Adrenal gland (tissue), 12 donors: ENCODE measurements around the gene KLHL34. TPM values are rescaled to one million over a fixed set of nuclear protein-coding genes. Genes with fewer than 3 reads are reported as not detected.

Source experiments
- DNase-seq, 7 donors: peaks; one replicate each; pipeline ENCODE4 v3.0.0-alpha.2; 2019 to 2020
- H3K27ac ChIP-seq, 5 donors: fragments of 200-600 bp; sonication (generic) in 4 of 5; 1 replicate in 3 of 5; 2 replicates in 2 of 5; pipeline versions ENCODE4 v1.5.1 to v1.8.0; 2016 to 2020; ENCODE audit warnings: mild to moderate bottlenecking in 1 of 5
- H3K27me3 ChIP-seq: fragments of 200-600 bp; 2 replicates; pipeline ENCODE4 v1.8.0; 2021
- H3K36me3 ChIP-seq, 2 donors: fragments of 200-600 bp; replicated peaks in 1 of 2; 1 replicate in 1 of 2; 2 replicates in 1 of 2; pipeline versions ENCODE4 v1.5.1 to v1.8.0; 2018 to 2022
- H3K4me1 ChIP-seq, 2 donors: fragments of 200-600 bp; replicated peaks in 1 of 2; 1 replicate in 1 of 2; 2 replicates in 1 of 2; pipeline versions ENCODE4 v1.5.1 to v1.8.0; 2018 to 2021
- H3K4me3 ChIP-seq, 4 donors: fragments of 200-600 bp; sonication (generic) in 3 of 4; one replicate each; pipeline ENCODE4 v1.5.1; 2016 to 2018
- H3K9me3 ChIP-seq, 3 donors: fragments of 200-600 bp; sonication (generic) in 1 of 3; replicated peaks in 1 of 3; 1 replicate in 2 of 3; 2 replicates in 1 of 3; pipeline versions ENCODE4 v1.5.1 to v1.8.0; 2016 to 2021
- POLR2A ChIP-seq, 2 donors: fragments of 450-650 bp; IDR thresholded peaks; one replicate each; pipeline ENCODE4 v1.6.1; 2017; ENCODE audit warnings: antibody characterized with exemption in 2 of 2, mild to moderate bottlenecking in 2 of 2, moderate library complexity in 1 of 2
- WGBS, 4 donors: extraction: QIAGEN DNeasy Blood & Tissue Kit in 2 of 4; methylation state at CpG; one replicate each; pipeline versions ENCODE4 v1.1.5 to v1.1.7; 2013 to 2017; 5-methylcytosine and 5-hydroxymethylcytosine counted together
- intact Hi-C, 2 donors: fragments of 100-400 bp; cut with DNase I; formaldehyde crosslinking; loops; one replicate each; pipeline versions ENCODE4 v1.14.1 to v1.15.0; 2022 to 2023
- polyA plus RNA-seq, 3 donors: library from polyadenylated mRNA; stranded (reverse); fragments of 200-250 nt in 2 of 3; fragments of 350-450 nt in 1 of 3; fragmentation: Illumina TruSeq in 1 of 3; extraction: RNeasy Lipid Tissue Mini Kit (QIAGEN cat#74804) in 1 of 3; gene quantifications; one replicate each; pipeline ENCODE4 v1.2.3, GENCODE V29; 2013 to 2014
- total RNA-seq, 9 donors: library from RNA; depleted of rRNA in 4 of 9; stranded (reverse); fragments of >200 nt in 4 of 9; fragments of 120-200 nt in 1 of 9; fragmentation: NEBNext Ultra II Directional in 1 of 9; extraction: Animal tissue kit (Norgen Biotek cat#: 25700) in 1 of 9; gene quantifications; one replicate each; pipeline versions ENCODE4 v1.1.0 to v1.2.4, GENCODE V29; 2013 to 2023
- TF ChIP-seq, protein P1 (sequence below), 6 experiments: fragments of 450-650 bp in 4 of 6; fragments of 200-600 bp in 2 of 6; sonication (generic) in 1 of 6; IDR thresholded peaks; 1 replicate in 5 of 6; 2 replicates in 1 of 6; pipeline versions ENCODE4 v1.5.1 to v1.8.0; 2016 to 2021; ENCODE audit warnings: antibody characterized with exemption in 6 of 6, mild to moderate bottlenecking in 2 of 6, moderate library complexity in 1 of 6
- donor health status: healthy with polysubstance abuse.
- donor health status: Bipolar disorder and iron deficiency.
- donor health status: DM: yes; HTN: yes; CAD: no.
- donor health status: DM: no; HTN: no; CAD: no.
- donor health status: DM: no; HTN: no; CAD: no.
- donor health status: DM: yes; HTN: yes; CAD: no.

KLHL34 gene
- total and polyA plus RNA-seq, 12 donors = under 0.01 to 0.47 (median 0.04) TPM; not detected in 6

DNA sequence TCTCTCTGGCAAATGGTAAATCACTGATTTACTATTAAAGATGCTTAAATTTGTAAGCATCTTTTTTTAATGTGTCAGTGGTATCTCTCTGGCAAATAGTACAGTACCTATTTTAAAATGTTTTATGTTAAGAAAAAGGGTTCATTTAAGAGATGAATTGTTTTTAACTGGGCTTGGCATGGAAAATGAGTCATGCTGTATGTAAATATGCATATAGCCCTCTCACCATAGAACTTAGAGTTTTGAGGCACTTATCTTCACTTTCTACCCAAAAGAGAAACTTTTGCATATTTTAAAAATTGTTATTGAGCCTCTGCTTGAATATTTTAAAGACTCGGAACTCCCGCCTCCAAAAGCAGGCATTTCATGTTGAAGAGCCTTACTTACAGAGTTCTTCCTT lies 37.9 kb downstream of the KLHL34 start:
- intact Hi-C loops = no loop called here
- Histone ChIP-seq H3K9me3 (no peaks in the 10 kb centered on the region), H3K27me3 (peaks cover 1% of the 10 kb centered on the region), H3K4me1 (no peaks in the 10 kb centered on the region), H3K36me3 (no peaks in the 10 kb centered on the region), H3K27ac (no peak overlapping the region), H3K4me3 (no peak overlapping the region)
- TF ChIP-seq, protein P1, sequence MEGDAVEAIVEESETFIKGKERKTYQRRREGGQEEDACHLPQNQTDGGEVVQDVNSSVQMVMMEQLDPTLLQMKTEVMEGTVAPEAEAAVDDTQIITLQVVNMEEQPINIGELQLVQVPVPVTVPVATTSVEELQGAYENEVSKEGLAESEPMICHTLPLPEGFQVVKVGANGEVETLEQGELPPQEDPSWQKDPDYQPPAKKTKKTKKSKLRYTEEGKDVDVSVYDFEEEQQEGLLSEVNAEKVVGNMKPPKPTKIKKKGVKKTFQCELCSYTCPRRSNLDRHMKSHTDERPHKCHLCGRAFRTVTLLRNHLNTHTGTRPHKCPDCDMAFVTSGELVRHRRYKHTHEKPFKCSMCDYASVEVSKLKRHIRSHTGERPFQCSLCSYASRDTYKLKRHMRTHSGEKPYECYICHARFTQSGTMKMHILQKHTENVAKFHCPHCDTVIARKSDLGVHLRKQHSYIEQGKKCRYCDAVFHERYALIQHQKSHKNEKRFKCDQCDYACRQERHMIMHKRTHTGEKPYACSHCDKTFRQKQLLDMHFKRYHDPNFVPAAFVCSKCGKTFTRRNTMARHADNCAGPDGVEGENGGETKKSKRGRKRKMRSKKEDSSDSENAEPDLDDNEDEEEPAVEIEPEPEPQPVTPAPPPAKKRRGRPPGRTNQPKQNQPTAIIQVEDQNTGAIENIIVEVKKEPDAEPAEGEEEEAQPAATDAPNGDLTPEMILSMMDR (IDR thresholded peaks at IDR 0.05) = no peak
- TF ChIP-seq POLR2A (IDR thresholded peaks at IDR 0.05) = no peak
- no peak for DNase-seq
- 72 to 94% (median 79%) methylated on average over 2 of the region's 2 CpGs for WGBS, 4 donors

DNA sequence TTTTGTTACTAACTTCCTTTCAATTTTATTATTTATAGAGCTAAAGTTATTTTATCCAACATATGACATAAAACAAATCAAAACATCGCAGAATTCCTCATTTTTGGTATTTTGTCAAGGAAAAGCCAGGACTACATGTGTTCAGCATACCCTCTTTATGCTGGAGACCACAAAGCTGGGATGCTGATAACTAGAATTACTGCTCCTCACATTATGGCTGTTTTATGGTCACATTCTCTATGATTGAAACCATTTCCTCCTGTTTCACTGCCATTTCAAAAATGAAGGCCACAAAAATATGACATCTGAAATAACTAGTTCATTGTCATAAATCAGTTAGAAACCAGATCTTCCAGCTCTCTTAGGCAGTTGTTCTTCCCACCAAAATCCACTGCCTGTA lies 41.7 kb downstream of the KLHL34 start:
- Histone ChIP-seq H3K36me3 (no peaks in the 10 kb centered on the region), H3K4me3 (no peak overlapping the region), H3K27ac (no peak overlapping the region), H3K4me1 (no peaks in the 10 kb centered on the region), H3K9me3 (no peaks in the 10 kb centered on the region), H3K27me3 (no peaks in the 10 kb centered on the region)
- TF ChIP-seq, protein P1 (IDR thresholded peaks at IDR 0.05) = no peak
- TF ChIP-seq POLR2A (IDR thresholded peaks at IDR 0.05) = no peak
- no peak for DNase-seq
- 41 to 83% (median 68%) methylated on average over 1 of the region's 1 CpG for WGBS, 4 donors
- intact Hi-C loops = no loop called here

DNA sequence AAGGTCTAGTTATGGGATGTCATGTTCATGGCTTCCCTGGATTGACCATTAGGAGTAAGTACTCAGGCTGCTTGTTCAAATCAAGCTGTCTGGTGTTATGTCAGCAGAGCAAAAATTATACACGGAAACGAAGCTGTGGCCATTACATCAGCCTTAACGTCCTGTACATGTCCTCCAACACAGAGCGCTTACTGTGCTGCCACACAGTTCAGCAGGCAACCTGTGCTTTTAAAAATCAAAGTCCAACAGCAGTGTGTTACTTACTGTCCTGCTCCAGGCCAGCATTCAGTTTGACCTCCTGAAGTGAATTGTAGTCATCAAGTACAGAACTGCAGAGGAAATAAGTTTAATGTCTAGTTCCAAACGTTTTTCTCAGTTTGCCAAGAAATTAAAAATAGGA lies 46.0 kb downstream of the KLHL34 start:
- no peaks in the 10 kb centered on the region for H3K4me1 ChIP-seq
- no peaks in the 10 kb centered on the region for H3K36me3 ChIP-seq
- TF ChIP-seq POLR2A (IDR thresholded peaks at IDR 0.05) = no peak
- H3K27me3 ChIP-seq = peaks cover 3% of the 10 kb centered on the region
- DNase-seq = no peak
- no peaks in the 10 kb centered on the region for H3K9me3 ChIP-seq
- 54 to 65% (median 60%) methylated on average over 3 to 5 of the region's 5 CpGs for WGBS, 4 donors
- no peak overlapping the region for H3K27ac ChIP-seq
- intact Hi-C loops = no loop called here
- no peak overlapping the region for H3K4me3 ChIP-seq

DNA sequence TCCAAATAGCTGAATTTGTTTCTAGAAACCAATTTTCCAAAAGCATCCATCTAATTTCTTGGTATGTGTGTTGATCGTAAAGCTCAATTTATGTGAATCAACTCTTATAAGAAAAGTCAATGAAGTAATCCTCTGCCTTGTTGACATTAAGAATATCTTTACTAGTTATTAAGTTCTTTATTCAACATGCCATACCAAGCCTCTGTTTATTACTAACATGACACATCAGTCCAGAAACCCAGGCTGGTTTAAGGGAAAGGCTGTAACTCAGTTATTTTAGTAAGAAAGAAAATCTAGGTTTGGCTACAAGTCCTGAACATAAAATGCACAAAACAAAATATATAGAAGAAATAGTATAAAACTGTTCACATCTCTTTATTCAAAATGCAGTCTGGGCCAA lies 48.0 kb downstream of the KLHL34 start:
- no peaks in the 10 kb centered on the region for H3K36me3 ChIP-seq
- 87 to 93% (median 91%) methylated on average over 1 of the region's 1 CpG for whole genome bisulfite sequencing, 4 donors
- no peak overlapping the region for H3K4me3 ChIP-seq
- no peak for DNase-seq
- intact Hi-C loops = no loop called here
- no peaks in the 10 kb centered on the region for H3K9me3 ChIP-seq
- H3K4me1 ChIP-seq = no peaks in the 10 kb centered on the region
- H3K27me3 ChIP-seq = peaks cover 3% of the 10 kb centered on the region
- no peak overlapping the region for H3K27ac ChIP-seq
- TF ChIP-seq, protein P1 (IDR thresholded peaks at IDR 0.05) = no peak
- TF ChIP-seq POLR2A (IDR thresholded peaks at IDR 0.05) = no peak

DNA sequence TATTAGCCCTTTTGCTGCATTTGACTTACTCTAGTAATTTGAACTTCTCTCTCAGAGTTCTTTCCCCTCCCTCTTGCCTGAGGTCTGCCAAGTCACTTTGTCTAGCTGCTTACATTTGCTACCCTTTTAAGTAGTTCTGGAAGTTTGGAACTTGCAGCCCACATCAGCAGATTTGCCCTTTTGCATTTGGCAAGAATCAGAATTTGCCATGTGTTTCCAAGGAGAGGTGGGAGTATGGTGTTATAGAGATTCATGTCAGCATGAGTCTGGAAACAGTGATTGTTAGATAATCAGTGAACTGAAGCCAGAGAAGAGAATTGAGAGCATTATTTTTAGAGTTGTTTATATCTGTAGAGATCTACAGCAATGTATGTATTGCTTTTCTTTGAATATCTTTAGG lies 52.1 kb downstream of the KLHL34 start:
- no peak for DNase-seq
- H3K27me3 ChIP-seq = peaks cover 3% of the 10 kb centered on the region
- H3K27ac ChIP-seq = no peak overlapping the region
- H3K9me3 ChIP-seq = no peaks in the 10 kb centered on the region
- no peaks in the 10 kb centered on the region for H3K36me3 ChIP-seq
- H3K4me1 ChIP-seq = no peaks in the 10 kb centered on the region
- no peak overlapping the region for H3K4me3 ChIP-seq
- intact Hi-C loops = no loop called here
- TF ChIP-seq, protein P1 (IDR thresholded peaks at IDR 0.05) = no peak
- no peak for TF ChIP-seq POLR2A (IDR thresholded peaks at IDR 0.05)
